ENCODE measurements around the gene SUCNR1. TPM values are rescaled to one million over a fixed set of nuclear protein-coding genes. Genes with fewer than 3 reads are reported as not detected.

SUCNR1 gene
- total RNA-seq, 1 experiment from 2014 or later: not detected

DNA sequence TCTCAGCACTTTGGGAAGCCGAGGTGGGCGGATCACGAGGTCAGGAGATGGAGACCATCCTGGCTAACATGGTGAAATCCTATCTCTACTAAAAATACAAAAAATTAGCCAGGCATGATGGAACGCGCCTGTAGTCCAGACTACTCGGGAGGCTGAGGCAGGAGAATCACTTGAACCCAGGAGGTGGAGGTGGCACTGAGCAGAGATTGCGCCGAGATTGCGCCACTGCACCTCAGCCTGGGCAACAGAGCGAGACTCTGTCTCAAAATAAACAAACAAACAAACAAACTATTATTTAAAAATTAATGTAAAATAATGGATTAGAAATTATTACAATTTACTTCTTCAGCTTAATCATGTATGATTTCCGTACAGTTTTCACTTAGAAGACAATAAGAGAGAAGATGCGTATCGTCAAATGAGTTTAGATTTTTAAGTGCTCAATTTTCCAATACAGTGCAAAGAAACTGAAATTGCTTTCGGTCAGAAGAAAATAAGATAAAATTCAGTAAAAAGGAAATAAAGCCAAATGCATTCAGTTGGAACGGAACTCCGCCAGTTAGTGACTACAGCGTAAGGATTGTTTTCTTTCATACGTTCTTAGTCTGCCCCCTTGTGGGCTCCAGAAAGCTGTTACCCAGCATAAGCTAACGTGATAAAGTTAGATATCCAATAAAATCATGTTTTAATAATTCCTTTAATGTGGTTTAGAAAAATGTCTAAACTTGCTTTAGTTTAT is 34.7 kb upstream of the SUCNR1 start:
- POLR2A ChIA-PET: no interaction called here
- H3K4me3 ChIP-seq (ENCODE audit: low read depth in 2 of 2, low read length in 2 of 2): peak overlapping the region; percentile 13 to 26; a peak in 2 of 4 replicates

GRCh38 chr3:151839313-151839631 is 34.2 kb upstream of the SUCNR1 start:
- no peak overlapping the region for H3K27ac ChIP-seq (ENCODE audit: low read length)
- H3K4me1 ChIP-seq (ENCODE audit: control insufficient read depth, insufficient read depth, low read length): peaks cover 7% of the 10 kb centered on the region
- no peaks in the 10 kb centered on the region for H3K36me3 ChIP-seq (ENCODE audit: control insufficient read depth, insufficient read depth, low read length)
- TF ChIP-seq, protein P1, sequence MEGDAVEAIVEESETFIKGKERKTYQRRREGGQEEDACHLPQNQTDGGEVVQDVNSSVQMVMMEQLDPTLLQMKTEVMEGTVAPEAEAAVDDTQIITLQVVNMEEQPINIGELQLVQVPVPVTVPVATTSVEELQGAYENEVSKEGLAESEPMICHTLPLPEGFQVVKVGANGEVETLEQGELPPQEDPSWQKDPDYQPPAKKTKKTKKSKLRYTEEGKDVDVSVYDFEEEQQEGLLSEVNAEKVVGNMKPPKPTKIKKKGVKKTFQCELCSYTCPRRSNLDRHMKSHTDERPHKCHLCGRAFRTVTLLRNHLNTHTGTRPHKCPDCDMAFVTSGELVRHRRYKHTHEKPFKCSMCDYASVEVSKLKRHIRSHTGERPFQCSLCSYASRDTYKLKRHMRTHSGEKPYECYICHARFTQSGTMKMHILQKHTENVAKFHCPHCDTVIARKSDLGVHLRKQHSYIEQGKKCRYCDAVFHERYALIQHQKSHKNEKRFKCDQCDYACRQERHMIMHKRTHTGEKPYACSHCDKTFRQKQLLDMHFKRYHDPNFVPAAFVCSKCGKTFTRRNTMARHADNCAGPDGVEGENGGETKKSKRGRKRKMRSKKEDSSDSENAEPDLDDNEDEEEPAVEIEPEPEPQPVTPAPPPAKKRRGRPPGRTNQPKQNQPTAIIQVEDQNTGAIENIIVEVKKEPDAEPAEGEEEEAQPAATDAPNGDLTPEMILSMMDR (IDR thresholded peaks at IDR 0.05): peak; percentile 70
- TF ChIP-seq SIN3A (IDR thresholded peaks at IDR 0.05; ENCODE audit: borderline replicate concordance, insufficient read depth, low read depth, low read length): no peak
- intact Hi-C loops (cut with micrococcal nuclease; ENCODE audit: unreplicated experiment) (loop anchor here (1.0 to 5.0 kb wide), 4 partner anchors 371 to 611 kb away; no protein-coding TSS in a partner anchor), in situ Hi-C loops (cut with HindIII; ENCODE audit: low pct_unique_long_range_greater_than_20kb, low sequenced_read_pairs) (no loop called here)
- H3K9me3 ChIP-seq (ENCODE audit: control insufficient read depth, insufficient read depth, low read depth, low read length): no peaks in the 10 kb centered on the region
- ChIA-PET POLR2A (no interaction called here), CTCF (interaction anchor here (0.5 to 2.2 kb wide), 6 partner anchors 8 to 413 kb away, joined by 3 to 24 read pairs (median 4); no protein-coding TSS in a partner anchor)
- no peaks in the 10 kb centered on the region for H3K27me3 ChIP-seq (ENCODE audit: control insufficient read depth, insufficient read depth, low read length)
- H3K4me3 ChIP-seq (ENCODE audit: low read depth in 2 of 2, low read length in 2 of 2): no peak overlapping the region
- BruUV-seq (replicated peaks): no TSS peak
- DNase-seq (ENCODE audit: low read depth, low spot score) (no peak), ATAC-seq (peak; percentile 46; the same call in 1 of the 2 replicates)

More for the DNA sequence above, 34.7 kb upstream of the SUCNR1 start:
- peak; percentile 97 for ATAC-seq
- H3K36me3 ChIP-seq (ENCODE audit: control insufficient read depth, insufficient read depth, low read length): no peaks in the 10 kb centered on the region
- H3K9me3 ChIP-seq (ENCODE audit: control insufficient read depth, insufficient read depth, low read depth, low read length): no peaks in the 10 kb centered on the region
- TF ChIP-seq POLR2AphosphoS5 (IDR thresholded peaks at IDR 0.05; ENCODE audit: low read depth, low read length): no peak
- TF ChIP-seq, protein P1 (IDR thresholded peaks at IDR 0.05): peak; percentile 83; the same call in 1 of the 2 replicates
- DNase-seq (ENCODE audit: low read depth, low spot score): peak; percentile 33
- H3K27me3 ChIP-seq (ENCODE audit: control insufficient read depth, insufficient read depth, low read length): no peaks in the 10 kb centered on the region
- intact Hi-C loops (cut with micrococcal nuclease; ENCODE audit: unreplicated experiment): loop anchor here (1.0 to 5.0 kb wide), 4 partner anchors 370 to 610 kb away; no protein-coding TSS in a partner anchor
- peaks cover 7% of the 10 kb centered on the region for H3K4me1 ChIP-seq (ENCODE audit: control insufficient read depth, insufficient read depth, low read length)
- BruUV-seq (replicated peaks): no TSS peak
- in situ Hi-C loops (cut with HindIII; ENCODE audit: low pct_unique_long_range_greater_than_20kb, low sequenced_read_pairs): no loop called here
- no peak overlapping the region for H3K27ac ChIP-seq (ENCODE audit: low read length)
- CTCF ChIA-PET: interaction anchor here (0.5 to 2.2 kb wide), 6 partner anchors 9 to 413 kb away, joined by 3 to 24 read pairs (median 4); no protein-coding TSS in a partner anchor

- in situ Hi-C loops (cut with HindIII; ENCODE audit: low pct_unique_long_range_greater_than_20kb, low sequenced_read_pairs) (no loop called here), intact Hi-C loops (cut with micrococcal nuclease; ENCODE audit: unreplicated experiment) (loop anchor here (5.0 to 10.0 kb wide), 2 partner anchors 76 to 603 kb away; no protein-coding TSS in a partner anchor)
- DNase-seq (ENCODE audit: low read depth, low spot score) (no peak), ATAC-seq (no peak)
- no peak overlapping the region for H3K4me3 ChIP-seq (ENCODE audit: low read depth in 2 of 2, low read length in 2 of 2)
- H3K27ac ChIP-seq (ENCODE audit: low read length): no peak overlapping the region
- TF ChIP-seq POLR2AphosphoS5 (IDR thresholded peaks at IDR 0.05; ENCODE audit: low read depth, low read length): no peak
- TF ChIP-seq, protein P1 (IDR thresholded peaks at IDR 0.05): no peak
- TF ChIP-seq SIN3A (IDR thresholded peaks at IDR 0.05; ENCODE audit: borderline replicate concordance, insufficient read depth, low read depth, low read length): no peak
- H3K36me3 ChIP-seq (ENCODE audit: control insufficient read depth, insufficient read depth, low read length): no peaks in the 10 kb centered on the region
- CTCF ChIA-PET: interaction anchor here (0.5 kb wide), 1 partner anchor 514 kb away, joined by 5 read pairs; no protein-coding TSS in a partner anchor
- no peaks in the 10 kb centered on the region for H3K27me3 ChIP-seq (ENCODE audit: control insufficient read depth, insufficient read depth, low read length)
- BruUV-seq (replicated peaks): no TSS peak
- H3K4me1 ChIP-seq (ENCODE audit: control insufficient read depth, insufficient read depth, low read length): peaks cover 7% of the 10 kb centered on the region; the same call in 1 of the 2 replicates
- POLR2A ChIA-PET: no interaction called here
- H3K9me3 ChIP-seq (ENCODE audit: control insufficient read depth, insufficient read depth, low read depth, low read length): no peaks in the 10 kb centered on the region
Measured at GRCh38 chr3:151841801-151842200, 31.6 kb upstream of the SUCNR1 start.
